ENCODE measurements around the gene FAM107B.

Gene FAM107B

DNA sequence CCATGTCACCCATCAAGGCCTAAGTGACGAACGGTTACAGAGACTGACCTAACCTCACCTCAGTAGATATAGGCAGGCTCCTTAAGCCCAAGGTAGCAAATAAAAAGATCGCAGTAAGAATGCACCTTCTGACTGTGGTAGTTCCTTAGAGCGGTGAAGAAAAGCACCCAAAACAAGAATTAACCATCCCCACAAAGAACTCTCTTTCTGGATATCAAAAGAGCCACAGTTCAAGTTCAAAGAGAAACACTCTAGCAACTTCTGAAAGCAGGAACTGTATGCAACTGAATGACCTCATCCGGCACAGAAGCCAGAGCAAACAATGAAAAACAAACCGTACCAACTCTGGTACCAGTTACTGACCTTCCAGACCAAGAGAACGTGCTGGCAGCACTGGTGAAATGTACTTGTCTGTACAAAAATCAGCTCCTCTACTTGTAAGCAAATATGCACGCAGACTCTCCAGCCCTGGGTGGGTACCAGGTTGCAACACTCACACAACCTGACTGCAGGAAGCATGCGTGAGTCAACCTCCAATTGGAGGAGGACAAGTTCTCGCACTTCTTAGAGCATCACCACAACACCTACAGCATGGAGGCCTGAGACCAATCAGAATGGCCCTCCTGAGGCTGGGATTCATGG is 202.7 kb downstream of the FAM107B start:
- DNase-seq, result no peak

DNA sequence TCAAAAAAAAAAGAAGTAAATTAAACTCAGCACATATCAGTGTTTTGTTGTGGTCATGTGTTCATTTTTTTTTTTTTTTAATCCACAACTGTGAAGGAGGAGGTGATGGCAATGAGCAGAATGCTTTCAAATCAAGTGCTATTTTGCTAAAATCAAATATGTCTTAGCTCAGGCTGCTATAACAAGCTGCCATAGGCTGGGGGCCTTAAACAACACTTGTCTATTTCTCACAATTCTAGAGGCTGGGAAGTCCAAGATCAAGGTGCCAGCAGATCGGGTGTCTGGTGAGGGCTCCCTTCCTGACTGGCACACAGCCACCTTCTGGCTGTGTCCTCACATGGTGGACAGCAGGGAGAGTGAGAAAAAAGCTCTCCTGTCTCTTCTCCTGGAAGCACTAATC is 203.9 kb downstream of the FAM107B start:
- no peak for DNase-seq

DNA sequence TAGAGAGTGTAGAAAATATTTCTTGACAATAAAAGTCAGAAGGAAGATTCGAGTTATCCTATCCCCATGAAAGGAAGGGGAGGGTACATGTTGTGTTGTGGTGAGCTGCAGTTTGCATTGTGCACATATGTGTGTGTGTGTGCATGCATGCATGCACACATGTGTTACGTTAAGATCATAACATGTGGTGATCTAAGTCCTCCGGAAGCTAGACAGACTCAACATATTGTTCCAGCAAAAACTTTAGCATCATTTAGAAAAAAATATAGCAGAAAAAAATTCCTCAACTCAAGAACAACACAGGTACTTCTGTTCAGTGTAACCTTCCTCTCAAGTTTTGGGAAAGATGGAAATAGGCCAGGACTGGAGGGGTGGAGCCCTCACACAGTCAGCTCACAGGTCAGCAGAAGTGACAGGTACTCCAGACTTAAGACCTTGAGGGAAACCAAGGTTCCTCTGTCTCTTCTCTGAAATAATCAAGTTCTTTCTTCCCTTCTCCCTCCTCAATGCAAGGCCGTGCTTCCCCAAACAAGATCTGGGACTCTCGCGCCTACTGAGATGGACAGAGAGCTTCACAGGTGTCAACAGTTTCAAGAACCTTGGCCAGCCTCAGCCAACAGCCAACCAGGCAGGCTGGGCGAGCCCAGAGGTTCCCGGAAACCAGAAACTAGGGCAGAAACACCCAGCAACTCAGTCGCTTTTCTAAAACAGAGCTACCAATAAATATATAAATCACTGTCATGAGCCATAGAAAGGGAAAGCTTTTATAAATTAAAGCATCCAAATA is 205.2 kb downstream of the FAM107B start:
- no peak for DNase-seq

DNA sequence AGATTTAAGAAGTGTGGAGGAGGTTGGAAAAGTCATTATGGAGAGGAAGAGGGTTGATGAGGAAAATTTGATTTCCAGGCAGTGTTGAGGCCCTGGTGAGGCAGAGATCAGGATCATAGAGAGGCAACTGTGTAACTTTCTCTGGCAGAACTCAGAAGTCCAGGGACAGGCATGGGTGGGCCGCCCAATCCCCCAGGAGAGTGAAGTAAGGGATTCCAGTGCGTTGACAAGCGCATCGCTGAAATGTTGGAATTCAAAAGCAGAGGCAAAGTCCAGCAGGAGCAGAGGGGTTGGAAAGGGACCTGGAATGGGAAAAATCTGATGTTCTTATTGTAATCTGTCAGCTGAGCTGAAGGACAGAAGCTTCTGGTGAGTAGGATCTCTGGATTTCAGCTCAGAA is 207.3 kb downstream of the FAM107B start:
- no peak for DNase-seq

DNA sequence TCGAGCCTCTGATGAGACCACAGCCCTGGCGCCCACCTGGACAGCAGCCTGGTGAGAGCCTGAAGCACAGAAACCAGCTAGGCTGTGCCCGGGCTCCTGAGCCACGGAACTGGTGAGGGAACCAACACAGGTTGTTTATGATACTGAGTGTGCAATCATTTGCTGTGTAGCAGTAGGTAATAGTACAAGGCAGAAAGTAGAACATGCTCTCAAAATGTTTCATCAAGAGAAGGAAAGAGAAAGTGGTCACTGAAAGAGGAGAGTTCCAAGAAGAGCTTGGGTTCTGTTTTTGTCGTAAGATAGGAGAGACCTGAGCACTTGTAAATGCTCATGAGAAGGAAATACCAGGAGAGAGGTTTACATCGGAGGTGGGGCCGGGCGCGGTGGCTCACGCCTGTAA is 208.2 kb downstream of the FAM107B start:
- DNase-seq, result no peak

DNA sequence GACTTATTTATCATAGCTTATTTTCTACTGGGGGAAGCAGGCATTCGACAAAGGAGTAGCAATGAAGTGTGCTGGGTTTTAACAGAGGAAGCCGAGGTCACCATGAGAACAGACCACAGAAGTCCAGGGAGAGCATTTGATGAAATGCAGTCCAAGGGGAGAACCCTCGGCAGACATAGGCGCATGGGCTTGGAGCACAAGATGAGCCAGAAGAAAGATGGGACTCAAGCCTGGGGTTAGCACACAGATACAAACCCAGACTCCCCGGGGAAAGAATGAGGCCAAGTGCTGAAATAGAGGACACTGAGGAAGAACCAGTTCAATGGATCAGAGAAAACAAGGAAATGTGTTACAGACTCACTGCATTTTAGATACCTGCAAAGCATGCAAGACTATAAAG is 209.5 kb downstream of the FAM107B start:
- DNase-seq, result no peak

DNA sequence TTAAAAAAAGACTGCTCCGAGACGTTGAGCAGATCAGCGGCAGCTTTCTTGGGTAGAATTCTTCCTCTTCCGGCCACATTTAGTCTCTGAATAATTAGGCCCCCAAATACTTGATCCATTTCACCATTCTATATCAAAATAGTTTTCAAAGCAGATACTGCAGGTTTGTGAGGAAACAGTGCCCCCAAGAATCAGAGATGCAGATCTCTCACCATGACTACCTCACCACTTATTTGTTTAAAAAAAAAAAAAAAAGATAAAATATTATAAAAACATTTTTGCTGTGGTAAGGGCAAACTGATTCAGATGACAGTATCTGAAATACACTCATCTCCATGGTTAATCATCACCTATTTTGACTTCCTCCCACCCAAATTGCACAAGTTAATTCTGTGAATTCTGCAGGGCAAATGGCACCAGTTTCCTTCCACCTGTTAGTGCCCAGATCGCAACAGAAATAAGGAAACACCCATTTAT is 210.4 kb downstream of the FAM107B start:
- DNase-seq, result no peak

DNA sequence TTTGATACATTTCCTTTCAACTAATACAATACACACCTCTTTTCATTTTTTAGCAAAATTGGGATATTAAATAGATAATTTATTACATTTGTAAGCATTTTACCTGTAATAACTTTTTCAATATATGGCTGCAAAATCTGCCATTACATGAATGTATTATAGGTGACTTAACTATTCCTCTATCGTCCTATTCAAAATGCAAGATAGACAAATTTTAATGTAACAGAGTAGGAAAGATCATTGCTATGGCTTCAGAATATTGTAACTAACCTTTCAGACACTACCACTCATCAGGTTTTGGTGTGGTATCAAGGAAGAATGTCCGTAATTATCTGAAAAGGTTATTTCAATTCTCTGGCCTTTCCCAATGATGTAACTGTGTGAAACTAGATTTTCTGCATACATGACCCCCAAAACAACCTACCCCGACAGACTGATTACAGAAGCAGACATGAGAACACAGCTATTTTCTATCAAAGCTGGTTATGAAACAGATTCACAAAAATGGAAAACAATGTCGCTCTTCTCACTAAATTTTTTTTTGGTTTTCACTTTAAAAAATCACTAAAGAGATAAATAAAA is 211.2 kb downstream of the FAM107B start:
- no peak for DNase-seq

DNA sequence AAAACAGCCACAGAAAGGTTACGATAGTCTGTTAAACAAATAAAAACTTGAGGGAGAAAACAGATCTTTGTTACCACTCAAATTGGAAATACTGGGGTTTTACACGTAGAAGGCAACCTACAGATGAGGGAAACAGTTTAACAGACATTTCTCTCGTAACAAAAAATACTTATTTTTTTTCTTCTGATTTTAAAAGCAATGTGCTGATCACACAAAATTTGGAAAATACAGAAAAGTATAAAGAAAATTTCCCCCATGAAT is 211.7 kb downstream of the FAM107B start:
- DNase-seq, result no peak

DNA sequence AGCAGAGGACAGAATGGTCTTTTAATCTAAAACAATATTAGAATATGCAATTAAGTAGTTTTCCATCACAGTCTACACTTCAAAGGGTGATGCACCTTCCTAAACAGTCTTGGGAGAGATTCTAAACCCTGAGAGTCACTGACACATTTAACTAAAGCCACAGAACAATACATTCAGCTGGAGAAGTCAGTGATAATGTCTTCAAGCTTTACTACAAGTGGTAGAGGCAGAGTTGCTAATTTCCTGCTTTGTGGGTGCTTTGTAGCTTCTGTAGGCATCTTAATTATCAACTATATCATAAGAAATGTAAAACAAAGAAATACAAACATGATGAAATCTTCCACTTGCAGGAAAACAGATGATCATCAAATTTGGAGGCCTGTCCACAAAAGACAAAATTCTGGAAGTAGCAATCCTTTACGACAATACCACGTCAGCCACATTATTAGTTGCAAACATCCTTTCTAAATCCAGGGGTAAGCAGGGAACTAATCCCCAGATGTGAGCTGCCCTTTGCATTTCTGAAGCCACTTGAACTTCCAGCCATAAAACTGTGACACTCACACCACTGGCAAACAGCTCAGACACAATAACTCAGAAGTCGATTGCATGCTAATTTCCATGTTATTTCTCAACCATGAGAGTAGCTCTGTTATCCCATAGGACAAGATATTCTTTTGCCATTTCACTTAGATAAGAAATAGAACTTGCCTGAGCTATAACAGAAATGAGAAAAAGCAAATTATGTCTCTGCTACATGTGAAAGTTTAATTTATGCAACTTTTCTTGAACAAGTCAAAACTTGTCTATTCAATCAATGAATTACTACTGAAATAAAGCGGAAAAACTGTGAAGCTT is 212.2 kb downstream of the FAM107B start:
- no peak for DNase-seq

DNA sequence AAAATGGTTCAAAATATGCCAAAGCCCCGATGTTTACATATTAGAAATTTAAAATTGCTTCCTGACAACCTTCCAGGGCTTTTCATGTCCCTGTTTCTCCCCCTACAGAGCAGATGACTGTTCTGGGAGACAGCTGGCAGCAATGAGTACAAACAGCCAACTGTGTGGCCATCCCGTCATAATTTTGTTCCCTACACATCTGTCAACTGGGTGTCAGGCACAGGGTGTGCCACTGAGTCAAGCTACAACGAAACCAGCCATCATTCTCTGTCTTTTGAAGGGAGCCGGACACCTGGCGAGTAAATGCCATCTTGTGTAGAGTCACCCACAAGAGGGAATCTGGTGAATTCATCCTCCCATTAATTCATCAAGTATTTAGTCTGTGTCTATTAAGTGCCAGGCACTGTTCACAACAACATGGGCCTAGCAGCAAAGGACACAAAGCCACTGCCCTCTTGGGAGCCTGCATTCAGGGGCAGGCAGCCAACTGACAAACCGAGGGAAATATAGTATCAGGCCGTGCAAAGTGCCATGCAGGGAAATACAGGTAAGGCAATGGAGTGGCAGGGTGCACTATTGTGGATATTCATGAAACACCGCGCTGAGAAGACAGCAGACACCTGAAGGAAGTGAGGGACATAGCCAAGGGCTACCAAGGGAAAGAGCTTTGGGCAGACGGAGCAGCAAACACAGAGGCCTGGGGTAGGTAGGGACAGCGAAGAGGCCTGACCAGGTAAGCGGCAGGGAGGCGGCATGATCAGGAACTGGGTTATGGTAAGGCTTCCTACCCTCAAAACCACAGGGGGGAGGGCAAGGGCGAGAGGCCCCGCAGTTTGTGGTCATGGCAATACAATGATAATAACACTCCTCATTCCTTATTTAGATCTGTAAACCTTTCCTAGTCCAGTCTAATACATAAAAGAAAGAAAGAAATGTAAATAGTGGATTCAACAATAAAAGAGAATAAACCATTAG is 213.6 kb downstream of the FAM107B start:
- no peak for DNase-seq

DNA sequence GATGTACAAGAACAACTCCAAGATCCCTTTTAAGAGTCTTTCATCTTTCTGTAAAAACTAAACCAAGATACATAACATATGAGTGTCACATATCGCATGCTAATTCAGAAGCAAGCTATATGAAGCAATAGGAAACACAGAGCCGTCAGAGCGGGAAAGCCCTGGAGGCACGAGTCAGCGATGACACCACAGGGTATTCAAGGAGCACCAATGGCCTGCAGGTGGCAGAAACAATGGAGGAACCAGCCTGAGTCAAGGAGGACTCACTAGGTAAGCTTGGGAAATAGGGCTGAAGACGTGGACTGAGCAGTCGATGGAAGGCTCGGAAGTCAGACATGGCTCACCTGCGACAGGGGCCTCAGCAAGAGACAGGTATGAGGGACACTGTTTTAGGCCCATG is 214.4 kb downstream of the FAM107B start:
- peak; percentile 65 for DNase-seq

DNA sequence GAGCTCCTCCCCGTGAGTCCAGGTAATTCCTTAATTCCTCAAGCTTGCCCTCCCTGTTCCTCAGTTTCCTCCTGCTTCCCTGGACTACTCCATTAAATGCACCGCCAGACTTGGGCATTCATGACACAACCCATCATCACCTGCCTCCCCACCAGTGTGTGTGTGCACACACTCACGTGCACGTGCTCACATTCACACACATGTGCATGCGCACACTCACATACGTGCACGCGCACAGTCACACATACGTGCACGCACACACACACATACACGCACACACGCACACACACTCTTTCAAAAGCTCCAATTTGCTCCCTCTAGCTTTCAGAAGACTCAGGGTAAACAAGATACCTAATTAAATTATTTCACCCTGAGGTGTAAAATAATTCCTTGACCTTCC is 216.7 kb downstream of the FAM107B start:
- DNase-seq, result no peak

DNA sequence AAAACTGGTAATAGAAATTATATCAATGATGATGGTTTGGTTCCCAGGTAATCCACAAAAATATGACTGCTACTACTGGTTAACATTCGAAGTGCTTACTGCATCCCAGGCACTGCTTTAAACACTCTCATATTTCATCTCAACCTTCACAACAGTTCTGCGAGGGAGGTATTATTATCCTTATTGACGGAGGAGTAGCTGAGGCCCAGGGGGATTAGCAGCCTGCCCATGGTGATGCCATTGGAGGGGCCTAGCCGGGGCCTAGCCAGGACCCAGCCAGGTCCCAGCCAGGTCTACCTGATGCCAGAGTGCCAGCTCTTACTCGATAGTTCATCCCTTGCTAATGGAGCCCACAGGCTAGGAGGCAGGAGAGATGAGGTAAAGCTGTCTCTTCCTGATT is 217.1 kb downstream of the FAM107B start:
- no peak for DNase-seq

DNA sequence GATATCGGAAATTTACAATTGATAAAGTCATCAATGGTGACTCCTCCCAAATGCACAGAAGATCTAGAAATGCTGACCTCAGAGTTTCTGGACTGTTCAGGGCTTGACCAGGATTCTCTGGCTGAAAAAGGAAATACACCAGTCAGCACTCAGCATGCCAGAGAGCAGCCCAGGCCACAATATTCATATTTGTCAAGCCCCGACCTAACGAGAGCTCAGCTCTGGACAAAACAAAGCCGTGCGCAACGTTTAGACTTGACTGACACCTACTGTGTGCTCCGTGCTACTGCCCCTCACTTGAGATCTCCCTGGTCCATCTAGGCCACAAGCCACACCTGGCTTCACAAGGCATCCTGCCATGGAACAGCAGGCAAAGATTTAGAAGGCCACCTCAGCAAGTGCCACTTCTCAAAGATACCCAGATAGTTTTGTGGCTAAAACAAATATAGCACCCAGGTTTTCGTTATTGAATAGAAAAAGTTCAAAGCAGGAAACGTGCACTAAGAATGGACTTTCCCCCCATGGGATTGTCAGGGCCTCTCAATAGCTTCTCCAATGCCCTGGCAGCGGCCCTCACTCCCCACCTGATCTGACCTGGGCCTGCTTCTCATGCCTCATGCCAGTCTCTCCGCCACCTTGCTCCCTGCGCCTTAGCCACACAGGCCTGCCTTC is 218.3 kb downstream of the FAM107B start:
- no peak for DNase-seq

DNA sequence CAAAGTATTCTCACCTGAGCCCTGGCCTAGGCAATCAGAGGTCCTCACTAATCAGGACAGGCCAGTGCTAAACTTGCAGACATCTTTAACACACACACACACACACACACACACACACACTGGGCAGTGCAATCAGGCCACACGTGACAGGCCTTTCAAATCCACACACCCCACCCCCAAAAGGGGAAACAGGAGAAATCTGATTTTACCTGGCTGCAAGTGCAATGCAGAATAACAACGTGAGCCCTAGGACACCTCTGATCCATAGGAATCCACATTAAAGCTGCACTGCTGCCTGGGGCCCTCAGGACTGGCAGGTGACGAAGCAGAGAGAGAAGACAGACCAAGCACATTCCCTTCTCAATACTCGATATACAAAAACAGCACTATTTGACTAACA is 218.9 kb downstream of the FAM107B start:
- no peak for DNase-seq

DNA sequence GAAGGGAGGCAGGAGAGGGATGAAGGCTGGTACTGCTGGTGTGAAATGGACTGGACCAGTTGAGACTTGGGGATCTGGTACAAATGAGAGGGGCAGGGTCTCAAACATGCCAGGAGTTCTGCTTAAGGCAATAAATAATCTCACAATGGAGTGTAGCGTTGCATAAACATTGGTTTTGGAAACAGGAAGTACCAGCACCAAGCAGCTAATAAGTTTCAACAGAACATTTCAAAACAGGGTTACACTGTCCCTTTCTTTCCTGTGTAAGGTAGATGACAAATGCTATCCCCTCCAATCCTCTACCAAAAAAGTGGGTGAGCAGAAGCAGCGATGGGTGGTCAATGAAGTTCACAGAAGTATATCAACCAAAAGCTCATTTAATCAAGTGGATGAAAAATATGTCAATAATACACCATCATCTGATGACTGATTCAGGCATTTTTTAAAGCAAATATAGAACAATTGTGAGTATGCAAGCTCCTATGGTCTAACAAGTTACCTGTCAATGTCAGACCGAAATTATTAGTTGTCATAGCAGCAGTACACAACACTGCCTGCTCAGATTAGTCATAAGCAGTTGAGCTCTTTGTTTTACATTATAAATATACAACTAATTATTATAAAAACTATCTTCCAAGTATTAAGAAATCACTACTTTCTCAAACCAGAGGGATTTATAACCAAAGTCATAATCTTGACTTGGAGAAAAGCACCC is 220.0 kb downstream of the FAM107B start:
- DNase-seq, result no peak

DNA sequence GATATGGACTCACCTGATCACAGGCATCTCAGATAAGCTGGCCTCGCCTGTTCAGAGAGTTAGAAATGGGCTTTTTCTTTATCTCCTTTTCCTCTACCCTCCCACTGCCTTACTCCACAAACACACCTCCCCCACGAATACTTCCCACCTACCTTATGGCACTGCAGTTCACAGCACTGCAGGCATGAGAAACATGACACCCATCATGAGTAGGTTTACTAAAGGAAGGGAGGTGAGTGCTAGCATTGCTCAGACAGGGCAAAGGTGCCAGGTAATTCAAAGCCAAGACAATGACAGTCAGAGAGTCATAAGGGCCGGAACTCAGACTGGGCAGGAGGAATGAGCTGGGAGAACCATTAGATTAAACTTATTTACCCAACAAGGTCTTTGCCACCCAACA is 220.6 kb downstream of the FAM107B start:
- DNase-seq, result no peak

DNA sequence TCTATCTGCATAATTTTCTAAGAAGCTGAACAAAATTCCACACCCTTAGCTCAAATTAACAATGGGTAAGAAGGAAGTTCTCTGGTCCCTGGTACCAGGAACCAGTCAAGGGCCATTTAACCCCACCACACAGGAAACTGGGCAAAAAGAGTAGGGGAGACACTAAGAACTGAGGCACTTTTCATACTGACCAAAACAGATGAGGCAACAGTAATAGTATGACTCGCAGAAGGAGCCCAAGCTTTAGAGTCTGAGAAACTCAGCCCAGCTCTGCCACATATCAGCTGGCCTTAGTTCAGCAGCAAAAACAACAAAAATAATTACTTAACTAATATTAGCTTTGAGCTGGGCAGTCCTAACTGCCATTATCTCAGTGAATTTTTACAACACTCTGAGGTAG is 221.2 kb downstream of the FAM107B start:
- DNase-seq, result no peak

DNA sequence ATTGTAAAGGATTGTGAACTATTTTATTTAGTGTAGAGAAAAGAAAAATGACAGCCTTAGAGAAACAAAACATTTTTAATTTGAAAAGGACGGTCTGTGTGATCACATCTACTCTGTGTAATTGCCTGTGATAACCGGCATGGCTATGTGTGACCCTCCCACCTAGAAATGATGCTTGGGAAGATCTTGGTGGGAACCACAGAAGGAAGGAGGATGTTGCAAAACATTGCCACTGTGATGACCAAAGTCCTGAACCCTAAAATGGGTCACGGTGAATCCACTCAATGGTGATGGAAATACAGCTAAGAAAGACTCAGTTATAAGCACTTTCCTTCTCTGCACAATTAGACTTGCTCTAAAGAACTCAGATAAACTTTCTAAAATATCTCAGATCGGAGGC is 222.7 kb downstream of the FAM107B start:
- DNase-seq, result no peak

DNA sequence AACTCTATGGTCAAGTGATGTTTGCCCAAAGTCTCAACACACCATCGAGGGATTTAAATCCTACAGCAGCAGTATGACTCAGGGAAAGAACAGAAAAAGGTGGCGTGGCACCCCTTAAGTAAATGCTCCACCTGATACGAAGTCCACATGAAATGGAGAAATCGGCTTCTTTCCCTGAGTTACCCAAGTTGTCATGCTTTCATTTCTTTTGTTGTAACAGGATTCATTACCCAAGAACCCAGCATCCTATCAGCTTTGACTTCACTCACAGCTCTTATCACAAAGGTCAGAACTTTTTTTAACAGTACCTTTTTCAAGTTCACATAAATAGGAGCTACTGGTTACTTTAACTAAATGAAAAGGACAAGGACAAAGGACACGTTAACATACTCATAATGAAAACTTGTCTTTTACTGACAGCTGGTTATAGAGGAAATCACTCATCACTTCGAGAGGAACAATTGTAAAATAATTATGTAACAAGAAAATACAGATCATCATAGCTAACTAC is 224.2 kb downstream of the FAM107B start:
- DNase-seq, result no peak

All from stimulated activated CD4-positive, alpha-beta T cell treated with anti-CD3 and anti-CD28 coated beads, Interleukin-12 subunit alpha, Interleukin-12 subunit beta, amount 100 ng/mL, for 4 hours (primary cell).